ENCODE measurements around the gene SLC9A9.

SLC9A9 gene

DNA sequence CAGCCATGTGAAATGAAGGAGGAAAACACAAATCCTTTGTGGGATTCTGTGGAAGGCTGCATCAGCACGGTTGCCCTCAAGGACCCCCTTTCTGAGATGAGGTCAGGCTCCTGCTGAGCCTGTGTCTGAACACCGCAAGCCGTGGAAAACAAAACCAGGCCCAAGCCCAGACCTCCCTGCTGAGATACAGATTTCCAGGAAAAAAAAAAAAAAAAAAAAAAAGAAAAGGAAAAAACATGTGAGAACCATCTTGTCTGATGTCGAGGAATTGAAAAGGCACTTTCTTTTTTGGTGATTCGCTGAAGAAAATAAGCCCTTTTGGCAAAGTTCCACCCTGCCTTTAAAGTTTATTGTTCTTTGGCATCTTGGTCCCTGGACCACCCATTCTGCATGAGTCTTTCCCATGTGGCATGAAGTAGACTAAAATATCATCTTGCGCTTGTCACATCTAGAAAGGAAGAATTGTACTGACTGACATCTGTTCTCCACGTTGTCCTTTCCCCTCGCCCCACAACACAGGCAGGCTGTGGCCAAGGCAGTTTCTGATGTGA, 611.1 kb downstream of the SLC9A9 start:
- TF ChIP-seq, protein P1, sequence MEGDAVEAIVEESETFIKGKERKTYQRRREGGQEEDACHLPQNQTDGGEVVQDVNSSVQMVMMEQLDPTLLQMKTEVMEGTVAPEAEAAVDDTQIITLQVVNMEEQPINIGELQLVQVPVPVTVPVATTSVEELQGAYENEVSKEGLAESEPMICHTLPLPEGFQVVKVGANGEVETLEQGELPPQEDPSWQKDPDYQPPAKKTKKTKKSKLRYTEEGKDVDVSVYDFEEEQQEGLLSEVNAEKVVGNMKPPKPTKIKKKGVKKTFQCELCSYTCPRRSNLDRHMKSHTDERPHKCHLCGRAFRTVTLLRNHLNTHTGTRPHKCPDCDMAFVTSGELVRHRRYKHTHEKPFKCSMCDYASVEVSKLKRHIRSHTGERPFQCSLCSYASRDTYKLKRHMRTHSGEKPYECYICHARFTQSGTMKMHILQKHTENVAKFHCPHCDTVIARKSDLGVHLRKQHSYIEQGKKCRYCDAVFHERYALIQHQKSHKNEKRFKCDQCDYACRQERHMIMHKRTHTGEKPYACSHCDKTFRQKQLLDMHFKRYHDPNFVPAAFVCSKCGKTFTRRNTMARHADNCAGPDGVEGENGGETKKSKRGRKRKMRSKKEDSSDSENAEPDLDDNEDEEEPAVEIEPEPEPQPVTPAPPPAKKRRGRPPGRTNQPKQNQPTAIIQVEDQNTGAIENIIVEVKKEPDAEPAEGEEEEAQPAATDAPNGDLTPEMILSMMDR (IDR thresholded peaks at IDR 0.05; ENCODE audit: low read depth, low read length, missing control alignments) = no peak
- H3K4me3 ChIP-seq (ENCODE audit: low read depth, low read length) = no peak overlapping the region
- no peak for DNase-seq (ENCODE audit: low read depth)

DNA sequence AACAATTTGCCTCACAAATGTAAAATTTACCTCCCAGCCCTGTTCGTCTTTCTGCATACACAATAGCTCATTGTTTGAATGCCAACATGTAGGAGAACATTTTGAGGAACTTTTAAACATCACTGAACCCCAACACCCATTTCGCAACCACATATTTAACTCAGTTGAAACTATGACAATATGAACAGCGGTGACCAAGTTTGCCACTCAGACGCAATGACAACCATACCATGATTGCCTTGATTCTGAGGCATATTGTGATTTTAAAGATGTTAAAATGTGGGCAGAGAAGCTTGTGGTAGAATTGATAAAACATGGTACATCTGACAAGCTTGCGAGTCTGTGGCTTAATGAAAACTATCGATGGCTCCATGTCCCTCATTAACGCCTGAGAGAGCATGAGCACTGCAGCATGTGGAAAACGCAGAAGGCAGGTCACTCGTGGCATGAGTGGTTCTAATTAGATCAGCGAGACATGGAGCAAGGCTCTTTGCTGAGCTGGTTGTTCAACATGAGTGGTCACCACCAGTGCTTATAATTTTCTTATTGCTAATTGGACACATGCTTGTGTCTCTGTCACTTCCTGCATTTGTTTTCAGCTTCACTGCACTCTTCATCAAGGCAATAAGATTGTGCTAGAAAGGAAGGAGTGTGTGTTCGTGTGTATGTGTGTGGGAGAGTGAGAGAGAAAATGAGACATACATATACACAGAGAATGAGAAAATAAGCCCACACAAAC, 611.9 kb downstream of the SLC9A9 start:
- no peak overlapping the region for H3K4me3 ChIP-seq (ENCODE audit: low read depth, low read length)
- no peak for DNase-seq (ENCODE audit: low read depth)
- TF ChIP-seq, protein P1 (IDR thresholded peaks at IDR 0.05; ENCODE audit: low read depth, low read length, missing control alignments) = no peak

DNA sequence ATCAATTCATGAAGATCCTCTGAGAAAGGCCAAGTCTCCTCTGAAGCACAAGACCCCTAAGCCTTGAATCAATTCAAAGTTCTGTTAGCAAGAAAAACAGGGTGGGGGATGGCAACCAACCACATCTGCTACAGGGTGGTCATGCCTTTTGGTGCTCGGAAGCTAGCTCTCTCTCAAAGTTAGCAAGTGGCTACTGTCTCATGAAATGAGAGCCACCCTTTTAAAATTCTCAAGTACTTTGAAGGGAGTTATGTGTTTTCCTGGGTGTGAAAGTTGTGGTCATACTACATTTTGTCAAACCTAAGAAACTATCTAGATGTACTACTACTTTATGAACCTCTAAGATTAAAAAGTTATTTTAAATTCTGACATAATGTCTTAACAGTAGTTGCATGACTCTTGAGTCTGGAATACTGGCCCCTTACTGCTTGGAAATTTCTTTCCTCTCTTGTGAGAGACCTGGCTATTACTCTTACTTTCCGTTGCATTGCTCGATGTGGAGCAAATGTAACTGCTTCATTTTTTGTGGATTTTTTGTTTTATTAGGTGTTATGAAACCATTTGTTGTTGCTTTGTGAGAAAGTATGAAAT, 612.6 kb downstream of the SLC9A9 start:
- DNase-seq (ENCODE audit: low read depth) = no peak
- no peak overlapping the region for H3K4me3 ChIP-seq (ENCODE audit: low read depth, low read length)
- TF ChIP-seq, protein P1 (IDR thresholded peaks at IDR 0.05; ENCODE audit: low read depth, low read length, missing control alignments) = no peak

DNA sequence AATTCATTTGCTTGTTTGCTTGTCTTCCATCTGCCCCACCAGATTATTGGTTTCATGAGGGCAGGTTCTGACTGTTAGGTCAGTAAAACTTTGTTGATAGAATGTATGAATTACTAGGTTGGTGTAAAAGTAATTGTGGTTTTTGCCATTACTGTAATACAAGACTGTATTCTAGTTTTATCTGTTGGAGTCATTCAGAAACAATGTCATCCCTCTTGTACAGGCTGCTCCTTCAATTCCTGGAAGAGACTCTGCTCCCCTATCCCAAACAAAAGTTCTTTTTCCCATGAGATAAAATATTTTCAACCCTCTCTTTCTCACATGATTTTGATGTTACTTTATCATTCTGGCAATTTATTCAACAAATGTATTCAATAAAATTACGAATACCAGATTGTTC, 613.7 kb downstream of the SLC9A9 start:
- TF ChIP-seq, protein P1 (IDR thresholded peaks at IDR 0.05; ENCODE audit: low read depth, low read length, missing control alignments) = no peak
- no peak overlapping the region for H3K4me3 ChIP-seq (ENCODE audit: low read depth, low read length)
- no peak for DNase-seq (ENCODE audit: low read depth)

DNA sequence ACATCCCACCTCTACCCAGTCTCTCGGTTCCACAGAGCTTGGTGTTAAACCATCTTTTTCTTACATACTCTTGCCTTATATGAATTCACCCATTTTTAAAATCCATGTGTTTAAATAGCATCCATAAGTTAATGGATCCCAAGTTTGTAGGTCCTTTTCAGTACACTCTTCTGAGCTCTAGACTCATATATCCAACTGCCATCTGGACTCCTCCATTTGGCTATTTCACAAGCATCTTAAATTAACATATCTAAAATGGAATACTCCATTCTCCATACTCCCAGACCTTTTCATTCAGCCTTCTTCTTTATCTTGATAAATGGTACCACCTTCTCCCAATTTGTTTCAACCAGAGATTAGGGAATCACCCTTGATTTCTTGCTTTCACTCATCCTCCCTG, 615.3 kb downstream of the SLC9A9 start:
- TF ChIP-seq, protein P1 (IDR thresholded peaks at IDR 0.05; ENCODE audit: low read depth, low read length, missing control alignments) = no peak
- DNase-seq (ENCODE audit: low read depth) = no peak
- H3K4me3 ChIP-seq (ENCODE audit: low read depth, low read length) = no peak overlapping the region

DNA sequence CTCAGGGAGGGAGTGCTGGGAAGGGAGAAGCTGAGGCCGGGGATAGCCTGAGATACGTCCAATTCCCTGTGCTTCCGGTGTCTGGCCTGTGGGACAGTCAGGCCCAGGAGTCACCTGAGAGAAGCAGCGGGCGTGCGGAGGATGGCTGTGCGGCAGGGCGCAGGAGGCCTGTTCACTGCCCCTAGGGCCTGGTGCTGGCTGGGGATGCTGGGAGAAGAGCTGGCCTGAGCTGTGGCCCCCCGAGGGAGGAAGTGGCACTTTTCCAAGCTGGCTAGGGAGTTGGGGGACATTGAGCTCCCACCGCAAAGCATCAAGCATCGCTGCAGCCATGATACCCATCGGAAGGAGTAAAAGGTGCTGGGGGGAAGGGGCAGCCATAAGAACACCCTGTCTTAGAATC, 619.9 kb downstream of the SLC9A9 start:
- TF ChIP-seq, protein P1 (IDR thresholded peaks at IDR 0.05; ENCODE audit: low read depth, low read length, missing control alignments) = no peak
- no peak for DNase-seq (ENCODE audit: low read depth)
- no peak overlapping the region for H3K4me3 ChIP-seq (ENCODE audit: low read depth, low read length)
